ENCODE results near the gene TMEM33.
"Not testable (repeated sequence)": the region's sequence is repeated elsewhere in the genome, so short reads cannot be mapped to it uniquely, and the experiment has no call there.

- TF ChIP-seq ZBTB8A (tag by site-specific recombination; IDR thresholded peaks at IDR 0.05); CTCF (tag by site-specific recombination; IDR thresholded peaks at IDR 0.05); ELK4 (IDR thresholded peaks at IDR 0.05; ENCODE audit: borderline replicate concordance, low read depth, low read length); ZNF292 (tag by site-specific recombination; IDR thresholded peaks at IDR 0.05; ENCODE audit: borderline replicate concordance, low read depth); YY1 (tag by site-specific recombination; IDR thresholded peaks at IDR 0.05); HOXA7 (CRISPR knock-in tag; IDR thresholded peaks at IDR 0.05; ENCODE audit: borderline replicate concordance): not testable (repeated sequence)
Measured at GRCh38 chr4:41920416-41920815, 14.8 kb upstream of the TMEM33 start.
